Nucleus accumbens (tissue), 56 donors: ENCODE measurements around the gene KRTAP10-3.
"Not testable (repeated sequence)": the region's sequence is repeated elsewhere in the genome, so short reads cannot be mapped to it uniquely, and the experiment has no call there.

Experiments used
- DNase-seq, 56 donors: peaks; one replicate each; lab custom pipeline; 2025; lab: John Stamatoyannopoulos, UW

KRTAP10-3 gene

GRCh38 chr21:44550807-44551206 lies 7.8 kb downstream of the KRTAP10-3 start:
- no peak for DNase-seq

GRCh38 chr21:44550285-44550684 lies 8.3 kb downstream of the KRTAP10-3 start:
- not testable (repeated sequence) for DNase-seq

GRCh38 chr21:44549525-44550211 lies 8.9 kb downstream of the KRTAP10-3 start:
- no peak for DNase-seq

- no peak for DNase-seq
Measured at GRCh38 chr21:44548922-44549321, 9.7 kb downstream of the KRTAP10-3 start.

- DNase-seq = no peak
Measured at GRCh38 chr21:44548381-44548780, 10.2 kb downstream of the KRTAP10-3 start.

GRCh38 chr21:44547656-44548331 lies 10.8 kb downstream of the KRTAP10-3 start:
- DNase-seq = no peak

- no peak for DNase-seq
Measured at GRCh38 chr21:44544566-44544965, 14.0 kb downstream of the KRTAP10-3 start.

GRCh38 chr21:44542716-44543115 lies 15.9 kb downstream of the KRTAP10-3 start:
- DNase-seq = no peak

- no peak for DNase-seq
Measured at GRCh38 chr21:44540741-44541288, 17.8 kb downstream of the KRTAP10-3 start.

GRCh38 chr21:44539991-44540666 lies 18.5 kb downstream of the KRTAP10-3 start, which contains the start of gene KRTAP10-1:
Gene KRTAP10-1, minus strand, starts transcription at chr21:44540195. Its CDS starts 45 bp downstream, at chr21:44540150.
- no peak for DNase-seq

- DNase-seq = no peak
Measured at GRCh38 chr21:44539046-44539445, 19.5 kb downstream of the KRTAP10-3 start.

GRCh38 chr21:44537930-44538911 lies 20.4 kb downstream of the KRTAP10-3 start:
- DNase-seq = no peak

GRCh38 chr21:44535963-44536362 lies 22.6 kb downstream of the KRTAP10-3 start:
- no peak for DNase-seq

GRCh38 chr21:44534688-44535087 lies 23.9 kb downstream of the KRTAP10-3 start:
- no peak for DNase-seq

GRCh38 chr21:44533891-44534627 lies 24.5 kb downstream of the KRTAP10-3 start:
- DNase-seq = no peak

GRCh38 chr21:44533121-44533890 lies 25.3 kb downstream of the KRTAP10-3 start:
- no peak for DNase-seq

GRCh38 chr21:44532712-44533111 lies 25.9 kb downstream of the KRTAP10-3 start:
- no peak for DNase-seq
